ENCODE data around the gene UBA52.

GRCh38 chr19:18626906-18627305 is 55.2 kb downstream of the UBA52 start:
- TF ChIP-seq EZH2phosphoT487 (IDR thresholded peaks at IDR 0.05; ENCODE audit: insufficient read depth, low read depth) (no peak), EZH2 (IDR thresholded peaks at IDR 0.05; ENCODE audit: insufficient read depth, poor library complexity, severe bottlenecking) (no peak)

Data from GM23248 (cell line).